Inflammatory macrophage treated with lipopolysaccharide for 1 hour (primary cell): ENCODE results near the gene OXNAD1.

ENCODE experiments used
- DNase-seq, 2 donors: peaks; one replicate each; pipeline ENCODE4 v3.0.0-alpha.2; 2020 to 2022

The OXNAD1 gene

GRCh38 chr3:16247282-16248061 lies 17.5 kb upstream of the OXNAD1 start:
- DNase-seq = peak; percentile 68 to 93

GRCh38 chr3:16248556-16248955 lies 16.5 kb upstream of the OXNAD1 start:
- DNase-seq = no peak

GRCh38 chr3:16249336-16249735 lies 15.7 kb upstream of the OXNAD1 start:
- DNase-seq = peak in 1 of 2 donors; percentile 48

GRCh38 chr3:16249886-16250285 lies 15.1 kb upstream of the OXNAD1 start:
- DNase-seq = no peak

GRCh38 chr3:16251316-16252085 lies 13.5 kb upstream of the OXNAD1 start:
- DNase-seq = no peak

GRCh38 chr3:16252243-16252978 lies 12.6 kb upstream of the OXNAD1 start:
- DNase-seq = no peak

GRCh38 chr3:16252988-16253387 lies 12.0 kb upstream of the OXNAD1 start:
- no peak for DNase-seq

GRCh38 chr3:16253601-16254000 lies 11.4 kb upstream of the OXNAD1 start:
- DNase-seq = peak; percentile 76 to 90

GRCh38 chr3:16254916-16255315 lies 10.1 kb upstream of the OXNAD1 start:
- DNase-seq = no peak

- DNase-seq = no peak
Measured at GRCh38 chr3:16255326-16255725, 9.7 kb upstream of the OXNAD1 start.

- no peak for DNase-seq
Measured at GRCh38 chr3:16255726-16256125, 9.3 kb upstream of the OXNAD1 start.

GRCh38 chr3:16257309-16257708 lies 7.7 kb upstream of the OXNAD1 start:
- peak; percentile 34 to 68 for DNase-seq

- DNase-seq = no peak
Measured at GRCh38 chr3:16258177-16258576, 6.8 kb upstream of the OXNAD1 start.

GRCh38 chr3:16258866-16259265 lies 6.1 kb upstream of the OXNAD1 start:
- DNase-seq = peak in 1 of 2 donors; percentile 16

GRCh38 chr3:16260046-16260445 lies 5.0 kb upstream of the OXNAD1 start:
- peak; percentile 31 to 63 for DNase-seq

- DNase-seq = peak; percentile 14 to 37
Measured at GRCh38 chr3:16262174-16262573, 2.8 kb upstream of the OXNAD1 start.

- peak in 1 of 2 donors; percentile 33 for DNase-seq
Measured at GRCh38 chr3:16264174-16264707, 771 bp upstream of the OXNAD1 start.

GRCh38 chr3:16265455-16265786 lies 409 bp downstream of the OXNAD1 start:
- DNase-seq = no peak

- DNase-seq = no peak
Measured at GRCh38 chr3:16266714-16267113, 1.7 kb downstream of the OXNAD1 start.

- DNase-seq = no peak
Measured at GRCh38 chr3:16270855-16271254, 5.8 kb downstream of the OXNAD1 start.

- no peak for DNase-seq
Measured at GRCh38 chr3:16272588-16272987, 7.6 kb downstream of the OXNAD1 start.

- DNase-seq = no peak
Measured at GRCh38 chr3:16273867-16274266, 8.9 kb downstream of the OXNAD1 start.

- no peak for DNase-seq
Measured at GRCh38 chr3:16277471-16277870, 12.5 kb downstream of the OXNAD1 start.
